Subcutaneous preadipocyte (primary cell): ENCODE measurements around the gene SLC17A6. TPM values are rescaled to one million over a fixed set of nuclear protein-coding genes. Genes with fewer than 3 reads are reported as not detected.

Experiments used
- total RNA-seq: library from RNA; depleted of rRNA; stranded (reverse); fragments of >200 nt; gene quantifications from 2 replicates; pipeline ENCODE4 v1.2.3, GENCODE V29; 2012

SLC17A6 gene
- not detected in 2 replicates for total RNA-seq

GRCh38 chr11:22337596-22338485 lies at the start of gene SLC17A6:
Gene SLC17A6 (plus strand): TSS chr11:22338381. CDS start chr11:22338534, 153 bp downstream.

Other genes with a start within 250 kb of the SLC17A6 start
- gene ANO5, start 145.3 kb upstream of the SLC17A6 start, total RNA-seq: not detected in 2 replicates